HEK293 (cell line): ENCODE results near the gene CAVIN3.

Source experiments
- CTCF ChIA-PET: fragments of 350-600 bp; formaldehyde crosslinking; extraction: SDS; loops from one replicate; lab custom pipeline; 2021; ENCODE audit warnings: antibody characterized with exemption; lab: Yijun Ruan, JAX
- POLR2A ChIA-PET: fragments of 300-600 bp; formaldehyde crosslinking; extraction: SDS; loops from one replicate; lab custom pipeline; 2020; ENCODE audit warnings: antibody characterized with exemption, inconsistent platforms; lab: Yijun Ruan, JAX
- H3K27ac ChIP-seq: fragments of 200-500 bp; sonication (Bioruptor generic); 2 replicates; pipeline ENCODE4 v1.5.1; 2014; ENCODE audit warnings: low read depth, low read length, control low read depth, inconsistent platforms; ENCODE audit errors: extremely low read depth
- H3K36me3 ChIP-seq, 2 experiments: fragments of 200-500 bp in 1 of 2; sonication (Bioruptor generic) in 1 of 2; 1 replicate in 1 of 2; 2 replicates in 1 of 2; pipeline ENCODE4 v1.5.1; 2014 to 2017; ENCODE audit warnings: inconsistent platforms in 2 of 2, low read length in 2 of 2; ENCODE audit not compliant: control insufficient read depth in 2 of 2, insufficient read depth in 1 of 2
- H3K4me1 ChIP-seq: fragments of 200-500 bp; sonication (Bioruptor generic); 2 replicates; pipeline ENCODE4 v1.5.1; 2014; ENCODE audit warnings: mild to moderate bottlenecking, low read length, inconsistent platforms; ENCODE audit not compliant: control insufficient read depth, insufficient read depth
- H3K4me3 ChIP-seq: 2 replicates; pipeline ENCODE4 v1.5.1; 2011; ENCODE audit warnings: low read depth, mild to moderate bottlenecking, control low read depth, low read length, moderate library complexity
- H3K9me3 ChIP-seq: fragments of 200-500 bp; sonication (Bioruptor generic); 2 replicates; pipeline ENCODE4 v1.5.1; 2014; ENCODE audit warnings: low read depth, low read length, inconsistent platforms; ENCODE audit not compliant: control insufficient read depth, insufficient read depth
- GLI4 ChIP-seq: fragments of 450-650 bp; formaldehyde crosslinking; IDR thresholded peaks from 2 replicates; pipeline ENCODE4 v1.5.1; 2016; ENCODE audit warnings: missing biosample characterization, missing genetic modification characterization
- HOXD13 ChIP-seq: sonication (generic); formaldehyde crosslinking; IDR thresholded peaks from 2 replicates; pipeline ENCODE4 v1.8.0; 2022; ENCODE audit warnings: missing genetic modification reagents, borderline replicate concordance
- KLF1 ChIP-seq: fragments of 450-650 bp; formaldehyde crosslinking; IDR thresholded peaks from 2 replicates; pipeline ENCODE4 v1.5.1; 2016; ENCODE audit warnings: missing biosample characterization, missing genetic modification characterization
- MYNN ChIP-seq: fragments of 450-650 bp; formaldehyde crosslinking; IDR thresholded peaks from 2 replicates; pipeline ENCODE4 v1.5.1; 2016; ENCODE audit warnings: missing biosample characterization, missing genetic modification characterization, borderline replicate concordance
- ZBTB8A ChIP-seq: fragments of 450-650 bp; formaldehyde crosslinking; IDR thresholded peaks from 2 replicates; pipeline ENCODE4 v1.5.1; 2016; ENCODE audit warnings: missing biosample characterization, missing genetic modification characterization
- ZEB2 ChIP-seq: fragments of 450-650 bp; formaldehyde crosslinking; IDR thresholded peaks from 2 replicates; pipeline ENCODE4 v1.5.1; 2016; ENCODE audit warnings: missing biosample characterization, missing genetic modification characterization
- ZNF112 ChIP-seq: fragments of 450-650 bp; formaldehyde crosslinking; IDR thresholded peaks from 2 replicates; pipeline ENCODE4 v1.5.0; 2017; ENCODE audit warnings: missing biosample characterization, missing genetic modification characterization
- ZNF266 ChIP-seq: fragments of 450-650 bp; formaldehyde crosslinking; IDR thresholded peaks from 2 replicates; pipeline ENCODE4 v1.5.1; 2016; ENCODE audit warnings: missing biosample characterization, missing genetic modification characterization, low read depth
- ZNF366 ChIP-seq: fragments of 450-650 bp; formaldehyde crosslinking; conservative IDR thresholded peaks from 2 replicates; pipeline ENCODE4 v1.5.1; 2016; ENCODE audit warnings: missing biosample characterization, missing genetic modification characterization
- ZNF513 ChIP-seq: fragments of 450-650 bp; IDR thresholded peaks from 2 replicates; pipeline ENCODE4 v1.5.1; 2018; ENCODE audit warnings: missing biosample characterization, missing genetic modification characterization
- ZNF549 ChIP-seq: fragments of 450-650 bp; IDR thresholded peaks from 2 replicates; pipeline ENCODE4 v1.5.1; 2018; ENCODE audit warnings: missing biosample characterization, missing genetic modification characterization, mild to moderate bottlenecking, inconsistent platforms, moderate library complexity
- ZNF555 ChIP-seq: fragments of 450-650 bp; formaldehyde crosslinking; conservative IDR thresholded peaks from 2 replicates; pipeline ENCODE4 v1.5.1; 2017; ENCODE audit warnings: missing biosample characterization, mild to moderate bottlenecking, missing genetic modification characterization, inconsistent platforms
- ZNF600 ChIP-seq: fragments of 450-650 bp; formaldehyde crosslinking; IDR thresholded peaks from 2 replicates; pipeline ENCODE4 v1.5.1; 2016; ENCODE audit warnings: missing biosample characterization, missing genetic modification characterization
- ZNF626 ChIP-seq: fragments of 450-650 bp; sonication (Bioruptor Pico); formaldehyde crosslinking; IDR thresholded peaks from 2 replicates; pipeline ENCODE4 v1.5.1; 2018; ENCODE audit warnings: missing biosample characterization, missing genetic modification characterization, inconsistent platforms
- ZNF670 ChIP-seq: fragments of 450-650 bp; formaldehyde crosslinking; IDR thresholded peaks from 2 replicates; pipeline ENCODE4 v1.5.1; 2016; ENCODE audit warnings: missing biosample characterization, missing genetic modification characterization, low read depth
- ZNF677 ChIP-seq: fragments of 450-650 bp; IDR thresholded peaks from 2 replicates; pipeline ENCODE4 v1.5.0; 2018; ENCODE audit warnings: missing biosample characterization, mild to moderate bottlenecking, missing genetic modification characterization, moderate library complexity
- ZNF768 ChIP-seq: fragments of 450-650 bp; formaldehyde crosslinking; IDR thresholded peaks from 2 replicates; pipeline ENCODE4 v1.5.1; 2018; ENCODE audit warnings: missing biosample characterization, mild to moderate bottlenecking, missing genetic modification characterization
- ZNF792 ChIP-seq: fragments of 450-650 bp; formaldehyde crosslinking; IDR thresholded peaks from 2 replicates; pipeline ENCODE4 v1.5.1; 2016; ENCODE audit warnings: missing biosample characterization, missing genetic modification characterization
- ZNF843 ChIP-seq: fragments of 450-650 bp; formaldehyde crosslinking; IDR thresholded peaks from 2 replicates; pipeline ENCODE4 v1.5.1; 2016; ENCODE audit warnings: missing biosample characterization, missing genetic modification characterization
- ZSCAN30 ChIP-seq: fragments of 450-650 bp; IDR thresholded peaks from 2 replicates; pipeline ENCODE4 v1.5.1; 2018; ENCODE audit warnings: missing biosample characterization, mild to moderate bottlenecking, missing genetic modification characterization, moderate library complexity
- ZXDB ChIP-seq: fragments of 450-650 bp; formaldehyde crosslinking; IDR thresholded peaks from 2 replicates; pipeline ENCODE4 v1.5.1; 2016; ENCODE audit warnings: missing biosample characterization, missing genetic modification characterization
- TF ChIP-seq, protein P1 (sequence below): fragments of 450-650 bp; formaldehyde crosslinking; IDR thresholded peaks from 2 replicates; pipeline ENCODE4 v1.5.1; 2016; ENCODE audit warnings: missing biosample characterization, missing genetic modification characterization
- TF ChIP-seq, protein P2 (sequence below): sonication (generic); formaldehyde crosslinking; IDR thresholded peaks from 2 replicates; pipeline ENCODE4 v1.8.1; 2022; ENCODE audit warnings: mild to moderate bottlenecking, moderate library complexity, missing genetic modification reagents

CAVIN3 gene

DNA sequence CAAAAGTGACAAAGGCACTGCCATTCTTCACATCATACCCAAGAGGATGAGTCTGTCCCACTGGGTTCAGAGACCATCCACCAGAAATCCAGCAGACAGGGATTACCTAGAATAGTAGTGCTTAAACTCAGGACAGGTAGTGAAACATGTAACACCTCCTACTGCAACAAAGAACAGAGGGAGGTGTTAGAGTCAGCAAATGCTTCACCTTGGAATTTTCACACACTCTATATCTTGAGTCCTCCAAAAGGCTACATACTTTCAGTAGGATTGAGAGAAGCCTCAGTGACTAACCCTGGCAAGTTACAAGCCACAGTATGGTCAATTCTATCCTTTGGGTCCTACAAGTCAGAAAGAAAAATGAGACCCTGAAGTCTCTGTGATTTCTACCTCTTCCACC lies 6.0 kb upstream of the CAVIN3 start:
- Histone ChIP-seq H3K27ac (no peak overlapping the region), H3K4me3 (no peak overlapping the region), H3K36me3 (no peaks in the 10 kb centered on the region), H3K9me3 (no peaks in the 10 kb centered on the region), H3K4me1 (no peaks in the 10 kb centered on the region)
- no peak for TF ChIP-seq ZNF266 (tag by site-specific recombination)
- TF ChIP-seq ZNF549 (tag by site-specific recombination): no peak
- no peak for TF ChIP-seq ZNF600 (tag by site-specific recombination)
- TF ChIP-seq ZNF768 (tag by site-specific recombination): no peak
- no peak for TF ChIP-seq ZNF792 (tag by site-specific recombination)
- TF ChIP-seq GLI4: no peak
- TF ChIP-seq, protein P1, sequence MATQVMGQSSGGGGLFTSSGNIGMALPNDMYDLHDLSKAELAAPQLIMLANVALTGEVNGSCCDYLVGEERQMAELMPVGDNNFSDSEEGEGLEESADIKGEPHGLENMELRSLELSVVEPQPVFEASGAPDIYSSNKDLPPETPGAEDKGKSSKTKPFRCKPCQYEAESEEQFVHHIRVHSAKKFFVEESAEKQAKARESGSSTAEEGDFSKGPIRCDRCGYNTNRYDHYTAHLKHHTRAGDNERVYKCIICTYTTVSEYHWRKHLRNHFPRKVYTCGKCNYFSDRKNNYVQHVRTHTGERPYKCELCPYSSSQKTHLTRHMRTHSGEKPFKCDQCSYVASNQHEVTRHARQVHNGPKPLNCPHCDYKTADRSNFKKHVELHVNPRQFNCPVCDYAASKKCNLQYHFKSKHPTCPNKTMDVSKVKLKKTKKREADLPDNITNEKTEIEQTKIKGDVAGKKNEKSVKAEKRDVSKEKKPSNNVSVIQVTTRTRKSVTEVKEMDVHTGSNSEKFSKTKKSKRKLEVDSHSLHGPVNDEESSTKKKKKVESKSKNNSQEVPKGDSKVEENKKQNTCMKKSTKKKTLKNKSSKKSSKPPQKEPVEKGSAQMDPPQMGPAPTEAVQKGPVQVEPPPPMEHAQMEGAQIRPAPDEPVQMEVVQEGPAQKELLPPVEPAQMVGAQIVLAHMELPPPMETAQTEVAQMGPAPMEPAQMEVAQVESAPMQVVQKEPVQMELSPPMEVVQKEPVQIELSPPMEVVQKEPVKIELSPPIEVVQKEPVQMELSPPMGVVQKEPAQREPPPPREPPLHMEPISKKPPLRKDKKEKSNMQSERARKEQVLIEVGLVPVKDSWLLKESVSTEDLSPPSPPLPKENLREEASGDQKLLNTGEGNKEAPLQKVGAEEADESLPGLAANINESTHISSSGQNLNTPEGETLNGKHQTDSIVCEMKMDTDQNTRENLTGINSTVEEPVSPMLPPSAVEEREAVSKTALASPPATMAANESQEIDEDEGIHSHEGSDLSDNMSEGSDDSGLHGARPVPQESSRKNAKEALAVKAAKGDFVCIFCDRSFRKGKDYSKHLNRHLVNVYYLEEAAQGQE (tag by site-specific recombination): no peak
- no peak for TF ChIP-seq ZNF112 (tag by site-specific recombination)
- no peak for TF ChIP-seq ZXDB (tag by site-specific recombination)
- POLR2A ChIA-PET: no interaction called here
- CTCF ChIA-PET: interaction anchor here (0.8 to 2.1 kb wide), 3 partner anchors 9 to 37 kb away, joined by 3 to 13 read pairs (median 11); no protein-coding TSS in a partner anchor

GRCh38 chr11:6323291-6323905 lies 3.1 kb upstream of the CAVIN3 start:
- no peak for TF ChIP-seq ZSCAN30 (tag by site-specific recombination)
- TF ChIP-seq ZNF670: no peak
- TF ChIP-seq ZNF626 (tag by site-specific recombination): no peak
- no peak for TF ChIP-seq ZNF677 (tag by site-specific recombination)
- no peak for TF ChIP-seq KLF1 (tag by site-specific recombination)
- no peak for TF ChIP-seq MYNN (tag by site-specific recombination)
- TF ChIP-seq ZBTB8A (tag by site-specific recombination): no peak
- no peak for TF ChIP-seq ZEB2 (tag by site-specific recombination)
- no peak for TF ChIP-seq ZNF513 (tag by site-specific recombination)
- TF ChIP-seq ZNF366 (tag by site-specific recombination): no peak
- TF ChIP-seq ZNF843 (tag by site-specific recombination): no peak
- no peak for TF ChIP-seq ZNF555
- no peak for TF ChIP-seq HOXD13 (CRISPR knock-in tag)
- TF ChIP-seq, protein P2, sequence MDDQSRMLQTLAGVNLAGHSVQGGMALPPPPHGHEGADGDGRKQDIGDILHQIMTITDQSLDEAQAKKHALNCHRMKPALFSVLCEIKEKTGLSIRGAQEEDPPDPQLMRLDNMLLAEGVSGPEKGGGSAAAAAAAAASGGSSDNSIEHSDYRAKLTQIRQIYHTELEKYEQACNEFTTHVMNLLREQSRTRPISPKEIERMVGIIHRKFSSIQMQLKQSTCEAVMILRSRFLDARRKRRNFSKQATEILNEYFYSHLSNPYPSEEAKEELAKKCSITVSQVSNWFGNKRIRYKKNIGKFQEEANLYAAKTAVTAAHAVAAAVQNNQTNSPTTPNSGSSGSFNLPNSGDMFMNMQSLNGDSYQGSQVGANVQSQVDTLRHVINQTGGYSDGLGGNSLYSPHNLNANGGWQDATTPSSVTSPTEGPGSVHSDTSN (CRISPR knock-in tag): no peak
- ChIA-PET POLR2A (no interaction called here), CTCF (interaction anchor here (0.6 to 2.0 kb wide), 6 partner anchors 28 to 1769 kb away, joined by 3 to 6 read pairs (median 3); no protein-coding TSS in a partner anchor)
- Histone ChIP-seq H3K27ac (no peak overlapping the region), H3K9me3 (no peaks in the 10 kb centered on the region), H3K4me1 (no peaks in the 10 kb centered on the region), H3K36me3 (no peaks in the 10 kb centered on the region), H3K4me3 (no peak overlapping the region)
